ENCODE data around the gene ELMOD3.
"Not testable (repeated sequence)": the region's sequence is repeated elsewhere in the genome, so short reads cannot be mapped to it uniquely, and the experiment has no call there.

ELMOD3 gene

DNA sequence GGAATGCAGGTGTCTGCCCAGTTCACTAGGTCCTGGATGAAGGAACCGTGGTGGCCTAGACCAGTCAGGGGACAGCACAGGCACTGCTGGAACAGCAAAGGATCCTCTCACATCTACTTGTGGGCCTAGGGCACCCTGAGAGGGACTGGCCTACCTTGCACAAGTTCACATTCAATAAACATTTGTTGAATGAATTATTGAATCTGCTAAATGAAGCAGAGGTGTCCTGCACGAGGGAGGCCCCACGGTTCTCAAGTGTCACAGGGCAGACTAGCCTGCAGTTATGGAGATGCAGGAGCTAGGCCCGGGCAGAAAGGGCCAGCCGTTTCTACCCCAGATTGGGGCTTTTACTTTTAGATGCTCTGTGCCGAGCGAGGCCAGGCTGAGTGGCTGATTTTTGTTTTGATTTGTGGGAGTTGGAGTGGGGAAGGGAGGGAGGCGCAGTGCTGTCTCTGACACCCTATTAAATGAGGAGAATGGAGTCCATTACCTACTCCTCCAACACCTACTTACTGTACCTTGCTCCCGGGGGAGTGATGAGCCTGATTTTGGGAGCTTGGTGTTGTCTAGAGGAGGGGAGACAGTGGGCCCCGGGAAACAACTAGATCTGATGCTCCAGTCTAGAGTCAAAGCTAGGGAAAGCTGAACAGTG is 82.4 kb downstream of the ELMOD3 start:
- peak overlapping the region; percentile 98 for H3K27ac Mint-ChIP-seq
- H3K36me3 Mint-ChIP-seq (ENCODE audit: low read depth) = no peaks in the 10 kb centered on the region
- intact Hi-C loops (cut with micrococcal nuclease) = no loop called here
- peaks cover 62% of the 10 kb centered on the region for H3K4me1 Mint-ChIP-seq (ENCODE audit: low read depth)
- H3K9me3 Mint-ChIP-seq = no peaks in the 10 kb centered on the region
- H3K4me3 Mint-ChIP-seq = peak overlapping the region; percentile 59
- no peaks in the 10 kb centered on the region for H3K27me3 Mint-ChIP-seq

DNA sequence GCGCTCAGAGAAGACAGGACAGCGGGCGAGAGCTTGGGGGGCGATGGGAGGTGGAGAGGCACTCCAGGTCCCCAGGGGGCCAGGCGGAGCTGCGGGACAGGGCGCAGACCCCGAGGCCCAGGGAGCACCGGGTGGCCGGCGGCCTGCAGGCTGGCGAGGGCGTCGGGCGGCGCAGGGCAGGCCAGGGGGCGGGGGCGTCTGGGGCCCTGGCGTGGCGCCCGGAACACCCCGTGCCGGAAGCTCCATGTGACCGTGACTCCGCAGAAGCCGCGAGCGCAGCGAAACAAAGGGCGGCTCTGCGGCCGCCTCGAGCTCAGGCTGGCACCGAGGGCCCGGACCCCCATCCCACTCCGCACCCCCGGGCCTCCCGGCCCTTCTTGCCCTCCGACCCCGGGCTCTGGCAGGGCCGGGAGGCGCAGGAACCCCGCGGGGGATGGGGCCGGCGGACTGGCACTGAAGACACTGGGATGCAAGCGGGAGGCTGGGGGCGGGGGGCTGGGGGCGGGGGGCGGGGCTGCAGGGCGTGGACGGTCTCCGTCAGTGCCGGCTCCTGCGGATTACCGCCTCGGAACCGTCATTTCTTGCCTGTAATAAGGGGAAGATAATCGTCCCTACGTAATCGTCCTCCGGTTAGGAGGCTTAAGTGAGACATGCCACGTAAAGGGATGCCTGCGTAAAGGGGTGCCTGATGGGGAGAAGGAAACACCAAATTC is 83.1 kb downstream of the ELMOD3 start:
- Mint-ChIP-seq H3K9me3 (no peaks in the 10 kb centered on the region), H3K4me3 (peak overlapping the region; percentile 69), H3K36me3 (ENCODE audit: low read depth) (no peaks in the 10 kb centered on the region), H3K27ac (peak overlapping the region; percentile 98), H3K27me3 (no peaks in the 10 kb centered on the region), H3K4me1 (ENCODE audit: low read depth) (peaks cover 69% of the 10 kb centered on the region)
- intact Hi-C loops (cut with micrococcal nuclease) = loop anchor here (1.0 to 2.0 kb wide), 2 partner anchors 9 to 101 kb away; partner anchors contain the start of gene MAT2A

GRCh38 chr2:85438201-85439024 is 83.8 kb downstream of the ELMOD3 start:
- intact Hi-C loops (cut with micrococcal nuclease) = loop anchor here (1.0 to 2.0 kb wide), 2 partner anchors 10 to 100 kb away; partner anchors contain the start of gene MAT2A
- Mint-ChIP-seq H3K27ac (peak overlapping the region; percentile 98), H3K9me3 (no peaks in the 10 kb centered on the region), H3K27me3 (no peaks in the 10 kb centered on the region), H3K4me1 (ENCODE audit: low read depth) (peaks cover 74% of the 10 kb centered on the region), H3K4me3 (peak overlapping the region; percentile 69), H3K36me3 (ENCODE audit: low read depth) (no peaks in the 10 kb centered on the region)

DNA sequence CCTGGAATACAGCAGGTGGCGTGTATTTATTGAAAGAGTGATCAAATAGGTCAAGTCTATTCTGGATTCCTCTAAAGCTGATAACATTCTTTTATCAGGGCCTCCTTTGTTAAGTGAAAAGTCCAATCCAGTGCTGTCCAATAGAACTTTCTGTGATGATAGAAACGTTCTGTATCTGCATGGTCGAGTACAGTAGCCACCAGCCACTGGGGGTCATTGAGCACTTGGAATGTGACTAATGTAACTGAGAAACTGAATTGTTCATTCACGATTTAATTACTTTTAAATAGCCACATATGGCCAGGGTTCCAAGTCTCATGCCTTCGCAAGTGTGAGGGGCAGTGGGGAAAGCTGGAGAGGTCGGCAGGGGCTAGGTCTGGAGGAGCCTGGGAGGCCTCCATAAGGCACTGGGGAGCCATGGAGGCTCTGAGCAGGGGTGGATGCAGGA is 84.5 kb downstream of the ELMOD3 start:
- intact Hi-C loops (cut with micrococcal nuclease) = loop anchor here (2.0 kb wide), 1 partner anchor 100 kb away; the partner anchor contains the start of gene MAT2A
- H3K4me3 Mint-ChIP-seq = no peak overlapping the region
- peak overlapping the region; percentile 98 for H3K27ac Mint-ChIP-seq

GRCh38 chr2:85439569-85439968 is 85.0 kb downstream of the ELMOD3 start:
- H3K27ac Mint-ChIP-seq = peak overlapping the region; percentile 98
- intact Hi-C loops (cut with micrococcal nuclease) = loop anchor here (2.0 kb wide), 1 partner anchor 99 kb away; the partner anchor contains the start of gene MAT2A
- not testable (repeated sequence) for H3K9me3 Mint-ChIP-seq; H3K27me3 Mint-ChIP-seq; H3K4me3 Mint-ChIP-seq; H3K36me3 Mint-ChIP-seq (ENCODE audit: low read depth)
- H3K4me1 Mint-ChIP-seq (ENCODE audit: low read depth) = peaks cover 63% of the 10 kb centered on the region

More for the DNA sequence above, 84.5 kb downstream of the ELMOD3 start:
- Mint-ChIP-seq H3K4me1 (ENCODE audit: low read depth) (peaks cover 68% of the 10 kb centered on the region), H3K9me3 (no peaks in the 10 kb centered on the region), H3K36me3 (ENCODE audit: low read depth) (no peaks in the 10 kb centered on the region), H3K27me3 (no peaks in the 10 kb centered on the region)

DNA sequence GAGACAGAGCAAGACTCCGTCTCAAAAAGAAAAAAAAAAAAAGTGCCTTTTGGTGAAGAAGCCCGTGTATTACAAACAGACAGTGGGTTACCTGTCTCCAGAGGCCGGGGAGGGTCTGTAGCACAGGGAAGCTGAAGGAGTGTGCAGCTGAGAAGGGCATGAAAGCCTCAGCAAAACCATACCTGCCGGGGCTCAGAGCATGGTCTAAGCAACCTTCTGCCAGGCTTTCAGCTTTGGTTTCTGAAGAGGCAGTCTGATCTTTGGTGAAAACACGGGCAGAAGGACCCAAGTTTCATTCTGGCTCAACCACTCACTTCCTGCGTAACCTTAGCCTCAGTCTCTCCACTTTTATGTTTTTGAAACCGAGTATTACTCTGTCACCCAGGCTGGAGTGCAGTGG is 85.4 kb downstream of the ELMOD3 start:
- Mint-ChIP-seq H3K9me3 (no peaks in the 10 kb centered on the region), H3K27ac (peak overlapping the region; percentile 98), H3K36me3 (ENCODE audit: low read depth) (no peaks in the 10 kb centered on the region), H3K4me1 (ENCODE audit: low read depth) (peaks cover 58% of the 10 kb centered on the region), H3K27me3 (no peaks in the 10 kb centered on the region), H3K4me3 (no peak overlapping the region)
- intact Hi-C loops (cut with micrococcal nuclease) = loop anchor here (2.0 kb wide), 1 partner anchor 99 kb away; the partner anchor contains the start of gene MAT2A

- Mint-ChIP-seq H3K4me1 (ENCODE audit: low read depth) (peaks cover 51% of the 10 kb centered on the region), H3K27me3 (no peaks in the 10 kb centered on the region), H3K4me3 (no peak overlapping the region), H3K36me3 (ENCODE audit: low read depth) (no peaks in the 10 kb centered on the region), H3K9me3 (no peaks in the 10 kb centered on the region), H3K27ac (no peak overlapping the region)
- intact Hi-C loops (cut with micrococcal nuclease) = no loop called here
These were observed 86.2 kb downstream of the ELMOD3 start for GRCh38 chr2:85440729-85441128.

Data from dendritic cell treated with granulocyte-macrophage colony-stimulating factor and Interleukin-4, amounts not matched to agents 40 ng/mL and 50 ng/mL, for 4 days (primary cell).